H1 (cell line): Measurements from ENCODE around the gene GBA2.

Experiments
- JUN ChIP-seq: IDR thresholded peaks from 2 replicates; pipeline ENCODE4 v1.6.1; 2011; ENCODE audit warnings: low read depth, mild to moderate bottlenecking, improper control_type of control experiment, low read length
- JUND ChIP-seq: IDR thresholded peaks from 2 replicates; pipeline ENCODE4 v1.6.1; 2011; ENCODE audit warnings: mild to moderate bottlenecking, improper control_type of control experiment, low read length
- PHF8 ChIP-seq: fragments of 200-600 bp; sonication (generic); conservative IDR thresholded peaks from 2 replicates; pipeline ENCODE4 v1.7.1; 2012; ENCODE audit warnings: low read depth, mild to moderate bottlenecking, inconsistent platforms, low read length, moderate library complexity
- POLR2A ChIP-seq, 2 experiments: IDR thresholded peaks; 1 replicate in 1 of 2; 2 replicates in 1 of 2; pipeline ENCODE4 v1.6.1; 2011; ENCODE audit warnings: low read depth in 2 of 2, low read length in 2 of 2, mild to moderate bottlenecking in 2 of 2; ENCODE audit errors: control extremely low read depth in 1 of 2
- SUZ12 ChIP-seq: fragments of 200-600 bp; sonication (generic); IDR thresholded peaks from 2 replicates; pipeline ENCODE4 v1.6.1; 2012; ENCODE audit warnings: mild to moderate bottlenecking, inconsistent platforms, low read length, moderate library complexity, mixed read lengths
- TAF7 ChIP-seq: optimal IDR thresholded peaks from 2 replicates; pipeline ENCODE3; 2011; ENCODE audit warnings: low read depth, mild to moderate bottlenecking, inconsistent platforms, low read length, moderate library complexity, borderline replicate concordance
- TF ChIP-seq, protein P1 (sequence below), 3 experiments: IDR thresholded peaks; 1 replicate in 2 of 3; 2 replicates in 1 of 3; pipeline versions ENCODE4 v1.5.1 to v1.6.1; 2011; ENCODE audit warnings: low read length in 3 of 3, mild to moderate bottlenecking in 3 of 3, inconsistent platforms in 2 of 3, low read depth in 1 of 3, moderate library complexity in 1 of 3; ENCODE audit not compliant: insufficient read depth in 1 of 3; ENCODE audit errors: control extremely low read depth in 1 of 3
- TF ChIP-seq, protein P2 (sequence below): IDR thresholded peaks from 2 replicates; pipeline ENCODE4 v1.6.1; 2011; ENCODE audit warnings: low read depth, mild to moderate bottlenecking, low read length; ENCODE audit not compliant: insufficient read depth
- TF ChIP-seq, protein P3 (sequence below): IDR thresholded peaks from 2 replicates; pipeline ENCODE4 v1.6.1; 2011; ENCODE audit warnings: low read length, improper control_type of control experiment

DNA sequence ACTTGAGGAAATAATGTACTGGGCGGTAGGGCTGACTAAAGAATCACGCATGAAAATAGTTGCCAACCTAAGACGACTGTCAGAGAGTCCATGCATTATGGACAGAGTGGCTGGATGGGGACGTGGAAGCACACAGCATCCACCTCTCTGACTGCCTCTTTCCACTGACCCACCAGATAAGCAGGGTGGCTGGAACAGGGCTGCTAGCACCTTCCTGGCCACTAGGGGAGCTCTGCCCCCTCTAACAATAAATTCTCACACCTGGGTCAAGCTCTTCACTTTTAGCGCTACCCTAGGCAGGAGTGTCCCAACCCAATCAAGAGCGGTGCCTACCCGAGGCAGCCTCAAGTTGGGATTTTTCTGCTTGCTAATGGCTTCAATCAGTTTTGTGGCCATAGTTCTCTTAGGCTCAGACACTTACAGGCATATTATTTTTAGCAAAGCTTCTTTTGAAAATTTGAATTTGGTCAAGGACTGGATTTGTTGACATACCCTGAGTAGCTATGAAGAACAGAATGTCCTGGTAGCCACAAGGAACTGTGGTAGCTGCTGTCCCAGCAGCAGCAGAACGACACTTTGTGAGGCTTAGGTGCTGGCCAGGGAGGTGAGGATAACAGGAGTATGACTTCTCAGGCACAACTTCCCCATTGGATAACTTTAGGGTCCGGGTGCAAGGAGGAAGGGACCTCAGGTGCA lies 52.4 kb downstream of the GBA2 start:
- TF ChIP-seq POLR2A (IDR thresholded peaks at IDR 0.05; ENCODE audit: control extremely low read depth in 1 of 2, low read depth in 2 of 2, low read length in 2 of 2) (no peak), JUND (no peak), TAF7 (no peak), PHF8 (no peak), SUZ12 (no peak), JUN (no peak)
- TF ChIP-seq, protein P1, sequence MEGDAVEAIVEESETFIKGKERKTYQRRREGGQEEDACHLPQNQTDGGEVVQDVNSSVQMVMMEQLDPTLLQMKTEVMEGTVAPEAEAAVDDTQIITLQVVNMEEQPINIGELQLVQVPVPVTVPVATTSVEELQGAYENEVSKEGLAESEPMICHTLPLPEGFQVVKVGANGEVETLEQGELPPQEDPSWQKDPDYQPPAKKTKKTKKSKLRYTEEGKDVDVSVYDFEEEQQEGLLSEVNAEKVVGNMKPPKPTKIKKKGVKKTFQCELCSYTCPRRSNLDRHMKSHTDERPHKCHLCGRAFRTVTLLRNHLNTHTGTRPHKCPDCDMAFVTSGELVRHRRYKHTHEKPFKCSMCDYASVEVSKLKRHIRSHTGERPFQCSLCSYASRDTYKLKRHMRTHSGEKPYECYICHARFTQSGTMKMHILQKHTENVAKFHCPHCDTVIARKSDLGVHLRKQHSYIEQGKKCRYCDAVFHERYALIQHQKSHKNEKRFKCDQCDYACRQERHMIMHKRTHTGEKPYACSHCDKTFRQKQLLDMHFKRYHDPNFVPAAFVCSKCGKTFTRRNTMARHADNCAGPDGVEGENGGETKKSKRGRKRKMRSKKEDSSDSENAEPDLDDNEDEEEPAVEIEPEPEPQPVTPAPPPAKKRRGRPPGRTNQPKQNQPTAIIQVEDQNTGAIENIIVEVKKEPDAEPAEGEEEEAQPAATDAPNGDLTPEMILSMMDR (IDR thresholded peaks at IDR 0.05; ENCODE audit: control extremely low read depth in 1 of 3, insufficient read depth in 1 of 3, low read depth in 1 of 3, low read length in 3 of 3): peak; percentile 85 to 97 (median 95)
- TF ChIP-seq, protein P2, sequence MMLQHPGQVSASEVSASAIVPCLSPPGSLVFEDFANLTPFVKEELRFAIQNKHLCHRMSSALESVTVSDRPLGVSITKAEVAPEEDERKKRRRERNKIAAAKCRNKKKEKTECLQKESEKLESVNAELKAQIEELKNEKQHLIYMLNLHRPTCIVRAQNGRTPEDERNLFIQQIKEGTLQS: no peak
- TF ChIP-seq, protein P3, sequence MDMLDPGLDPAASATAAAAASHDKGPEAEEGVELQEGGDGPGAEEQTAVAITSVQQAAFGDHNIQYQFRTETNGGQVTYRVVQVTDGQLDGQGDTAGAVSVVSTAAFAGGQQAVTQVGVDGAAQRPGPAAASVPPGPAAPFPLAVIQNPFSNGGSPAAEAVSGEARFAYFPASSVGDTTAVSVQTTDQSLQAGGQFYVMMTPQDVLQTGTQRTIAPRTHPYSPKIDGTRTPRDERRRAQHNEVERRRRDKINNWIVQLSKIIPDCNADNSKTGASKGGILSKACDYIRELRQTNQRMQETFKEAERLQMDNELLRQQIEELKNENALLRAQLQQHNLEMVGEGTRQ: no peak
